Upper lobe of left lung (tissue), 4 donors: ENCODE data around the gene SFXN4.

Experiments
- POLR2A ChIP-seq, 4 donors: fragments of 450-650 bp; IDR thresholded peaks; one replicate each; pipeline ENCODE4 v1.5.1; 2016 to 2017; ENCODE audit warnings: antibody characterized with exemption in 4 of 4, mild to moderate bottlenecking in 2 of 4
- TF ChIP-seq, protein P1 (sequence below), 6 experiments: fragments of 450-650 bp in 4 of 6; fragments of 200-600 bp in 2 of 6; sonication (generic) in 2 of 6; IDR thresholded peaks; one replicate each; pipeline ENCODE4 v1.5.1; 2016 to 2019; ENCODE audit warnings: antibody characterized with exemption in 6 of 6

DNA sequence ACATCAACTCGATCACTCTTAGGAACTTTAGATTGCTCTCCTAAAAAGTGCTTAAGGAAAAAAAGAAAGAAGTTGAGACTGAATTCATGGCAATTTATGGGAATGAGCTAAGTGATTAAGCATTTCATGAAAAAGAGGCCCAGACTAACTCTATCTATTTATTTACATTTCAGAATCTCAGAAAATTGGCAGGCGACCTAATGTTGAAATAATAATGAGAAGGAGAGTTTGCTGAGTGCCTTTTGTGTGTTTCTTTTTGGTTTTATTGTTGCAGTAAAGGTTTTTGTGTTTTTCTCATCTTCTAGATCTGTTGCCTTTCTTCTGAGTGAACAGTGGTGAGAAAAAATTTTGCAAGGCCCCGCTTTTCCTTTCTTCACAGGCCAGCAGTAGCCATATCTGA is 45.7 kb upstream of the SFXN4 start:
- TF ChIP-seq, protein P1, sequence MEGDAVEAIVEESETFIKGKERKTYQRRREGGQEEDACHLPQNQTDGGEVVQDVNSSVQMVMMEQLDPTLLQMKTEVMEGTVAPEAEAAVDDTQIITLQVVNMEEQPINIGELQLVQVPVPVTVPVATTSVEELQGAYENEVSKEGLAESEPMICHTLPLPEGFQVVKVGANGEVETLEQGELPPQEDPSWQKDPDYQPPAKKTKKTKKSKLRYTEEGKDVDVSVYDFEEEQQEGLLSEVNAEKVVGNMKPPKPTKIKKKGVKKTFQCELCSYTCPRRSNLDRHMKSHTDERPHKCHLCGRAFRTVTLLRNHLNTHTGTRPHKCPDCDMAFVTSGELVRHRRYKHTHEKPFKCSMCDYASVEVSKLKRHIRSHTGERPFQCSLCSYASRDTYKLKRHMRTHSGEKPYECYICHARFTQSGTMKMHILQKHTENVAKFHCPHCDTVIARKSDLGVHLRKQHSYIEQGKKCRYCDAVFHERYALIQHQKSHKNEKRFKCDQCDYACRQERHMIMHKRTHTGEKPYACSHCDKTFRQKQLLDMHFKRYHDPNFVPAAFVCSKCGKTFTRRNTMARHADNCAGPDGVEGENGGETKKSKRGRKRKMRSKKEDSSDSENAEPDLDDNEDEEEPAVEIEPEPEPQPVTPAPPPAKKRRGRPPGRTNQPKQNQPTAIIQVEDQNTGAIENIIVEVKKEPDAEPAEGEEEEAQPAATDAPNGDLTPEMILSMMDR (IDR thresholded peaks at IDR 0.05), result no peak
- TF ChIP-seq POLR2A (IDR thresholded peaks at IDR 0.05), result no peak
